GM15510 (cell line): ENCODE data around the gene CACNA1B.

Source experiments
- POLR2A ChIP-seq: IDR thresholded peaks from 3 replicates; pipeline ENCODE4 v1.6.1; 2011; ENCODE audit warnings: borderline replicate concordance; ENCODE audit not compliant: insufficient read length; ENCODE audit errors: extremely low read depth

Gene CACNA1B

DNA sequence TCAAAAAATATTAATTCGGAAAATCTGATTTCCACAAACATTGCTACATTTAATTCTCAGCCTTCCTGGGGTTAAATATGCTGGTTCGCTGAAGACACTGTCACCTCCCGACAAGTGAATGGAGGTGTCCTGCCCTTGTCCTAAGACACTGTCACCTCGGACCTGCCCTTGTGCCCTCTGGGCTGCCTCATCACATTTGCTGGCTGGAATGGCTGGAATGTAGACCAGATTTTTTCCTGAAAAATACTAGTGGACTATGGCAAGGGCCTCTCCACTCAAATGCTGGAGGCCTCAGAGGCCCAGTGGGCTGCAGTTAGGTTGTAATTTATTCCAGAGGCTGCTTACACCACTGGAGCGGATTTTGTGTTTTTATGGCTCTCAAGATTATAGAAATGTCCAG is 28.2 kb downstream of the CACNA1B start:
- TF ChIP-seq POLR2A: no peak

DNA sequence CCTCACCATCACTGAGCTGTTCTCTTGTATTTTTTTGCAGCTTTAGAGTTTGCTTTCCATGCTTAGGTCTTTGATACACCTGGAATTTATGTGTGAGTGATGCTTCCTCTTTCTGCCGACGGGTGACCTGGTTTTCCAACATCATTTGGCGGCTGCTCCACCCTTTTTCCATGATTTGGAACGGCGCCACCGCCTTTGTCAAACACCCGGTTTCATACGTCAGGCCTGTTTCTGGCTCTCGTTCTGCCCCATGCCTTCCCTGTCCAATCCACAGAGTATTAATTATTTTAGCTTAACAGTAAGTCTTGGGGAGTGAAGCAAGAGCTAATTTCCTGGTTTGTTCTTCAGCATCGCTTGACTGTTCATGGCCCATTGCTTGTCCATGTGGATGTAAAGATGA is 30.2 kb downstream of the CACNA1B start:
- no peak for TF ChIP-seq POLR2A

DNA sequence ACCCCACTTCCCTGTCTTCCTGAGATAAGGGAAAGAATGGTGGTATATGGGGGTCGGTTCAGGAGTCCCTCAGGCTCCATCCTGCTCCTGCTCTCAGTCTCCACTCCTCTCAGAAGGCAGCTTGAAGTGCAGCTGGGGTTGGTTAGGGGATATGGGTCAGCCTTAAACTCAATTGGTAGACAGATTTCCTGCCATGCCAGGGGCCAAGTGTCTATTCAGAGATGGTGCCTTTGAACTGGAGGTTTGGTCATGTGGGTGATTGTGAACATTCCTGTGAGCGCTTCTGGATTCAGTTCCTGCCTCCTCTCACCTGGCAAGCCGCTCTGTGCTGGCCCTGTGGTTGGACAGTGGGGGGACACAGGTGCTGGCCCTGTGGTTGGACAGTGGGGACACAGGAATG is 35.1 kb downstream of the CACNA1B start:
- no peak for TF ChIP-seq POLR2A

DNA sequence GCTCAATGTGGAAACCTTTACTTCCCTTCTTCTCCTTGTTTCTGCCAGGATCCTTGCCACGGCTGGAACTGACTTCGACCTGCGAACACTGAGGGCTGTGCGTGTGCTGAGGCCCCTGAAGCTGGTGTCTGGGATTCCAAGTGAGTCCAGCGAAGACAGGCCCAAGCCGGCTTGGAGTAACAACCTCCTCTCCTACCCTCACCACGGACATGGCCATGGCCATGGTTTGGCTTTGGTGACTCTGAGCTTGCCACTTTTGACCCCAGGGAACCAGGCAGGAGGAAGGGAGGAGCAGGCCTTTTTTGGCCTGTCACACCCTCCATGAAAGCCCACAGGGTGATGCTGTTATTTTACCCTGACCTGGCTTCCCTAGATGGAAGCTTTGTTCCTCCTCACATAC is 35.5 kb downstream of the CACNA1B start:
- TF ChIP-seq POLR2A: no peak

DNA sequence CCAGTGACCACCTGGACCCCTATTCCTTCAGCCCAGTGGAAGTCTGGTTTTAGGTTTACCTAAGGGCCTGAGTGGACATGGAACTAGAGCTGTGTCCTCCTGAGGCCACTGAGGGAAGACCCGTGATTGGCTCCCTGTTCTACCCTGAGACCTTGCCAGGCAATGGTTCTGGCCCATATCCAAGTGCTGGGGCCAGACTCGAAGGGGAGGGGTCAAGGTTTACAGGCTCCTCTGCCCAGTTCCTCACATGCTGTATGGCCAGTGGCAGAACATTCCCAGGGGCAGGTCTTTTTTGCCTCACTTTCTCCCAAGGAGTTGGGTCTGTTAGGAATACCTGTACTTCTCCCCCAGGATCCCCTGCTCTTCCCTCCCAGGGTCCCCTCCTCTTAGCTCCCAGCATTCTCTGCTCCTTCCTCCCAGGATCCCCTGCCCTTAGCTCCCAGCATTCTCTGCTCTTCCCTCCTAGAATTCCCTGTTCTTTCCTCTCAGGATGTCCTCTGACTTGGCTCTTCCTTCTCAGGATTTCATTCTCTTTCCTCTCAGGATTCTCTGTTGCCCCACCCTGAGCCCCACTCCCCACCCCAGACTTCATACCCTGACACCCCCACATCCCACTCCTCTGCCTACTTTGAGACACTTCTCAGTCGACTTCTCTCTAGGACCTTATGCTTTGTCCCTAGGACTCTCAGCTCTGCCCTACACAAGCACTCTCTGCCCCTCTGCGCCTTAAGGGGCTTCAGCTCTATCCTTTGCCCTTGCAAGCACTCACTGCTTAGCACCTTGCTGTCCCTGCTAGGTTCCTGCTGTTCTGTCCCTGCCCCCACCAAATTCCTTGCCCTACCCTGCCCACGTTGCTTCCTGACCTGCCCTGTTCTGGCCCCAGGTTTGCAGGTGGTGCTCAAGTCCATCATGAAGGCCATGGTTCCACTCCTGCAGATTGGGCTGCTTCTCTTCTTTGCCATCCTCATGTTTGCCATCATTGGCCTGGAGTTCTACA is 36.5 kb downstream of the CACNA1B start:
- no peak for TF ChIP-seq POLR2A

DNA sequence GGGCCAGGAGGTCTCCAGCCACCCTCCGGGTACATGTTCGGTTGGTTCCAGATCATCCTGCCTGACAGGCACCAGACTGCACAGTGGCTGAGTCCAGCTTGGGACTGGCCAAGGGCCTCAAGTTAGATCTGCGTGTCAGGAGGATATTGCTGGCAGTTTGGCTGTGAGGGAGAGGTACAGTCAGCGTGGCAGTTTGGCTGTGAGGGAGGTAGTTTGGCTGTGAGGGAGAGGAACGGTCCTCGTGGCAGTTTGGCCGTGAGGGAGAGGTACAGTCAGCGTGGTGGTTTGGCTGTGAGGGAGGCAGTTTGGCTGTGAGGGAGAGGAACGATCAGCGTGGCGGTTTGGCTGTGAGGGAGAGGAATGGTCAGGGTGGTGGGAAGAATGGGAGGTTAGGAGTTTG is 39.0 kb downstream of the CACNA1B start:
- no peak for TF ChIP-seq POLR2A

DNA sequence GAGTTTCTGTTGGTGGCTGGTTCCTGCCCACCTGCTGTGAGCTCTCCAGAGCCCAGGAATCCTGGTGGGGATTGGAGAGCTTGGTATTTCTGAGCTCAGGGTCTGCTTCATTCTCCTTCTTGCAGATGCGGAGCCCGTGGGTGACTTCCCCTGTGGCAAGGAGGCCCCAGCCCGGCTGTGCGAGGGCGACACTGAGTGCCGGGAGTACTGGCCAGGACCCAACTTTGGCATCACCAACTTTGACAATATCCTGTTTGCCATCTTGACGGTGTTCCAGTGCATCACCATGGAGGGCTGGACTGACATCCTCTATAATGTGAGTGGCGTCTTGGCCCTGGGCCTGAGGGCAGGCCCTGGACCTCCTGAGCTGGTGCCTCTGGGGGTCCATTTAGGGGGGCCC is 39.5 kb downstream of the CACNA1B start:
- no peak for TF ChIP-seq POLR2A

DNA sequence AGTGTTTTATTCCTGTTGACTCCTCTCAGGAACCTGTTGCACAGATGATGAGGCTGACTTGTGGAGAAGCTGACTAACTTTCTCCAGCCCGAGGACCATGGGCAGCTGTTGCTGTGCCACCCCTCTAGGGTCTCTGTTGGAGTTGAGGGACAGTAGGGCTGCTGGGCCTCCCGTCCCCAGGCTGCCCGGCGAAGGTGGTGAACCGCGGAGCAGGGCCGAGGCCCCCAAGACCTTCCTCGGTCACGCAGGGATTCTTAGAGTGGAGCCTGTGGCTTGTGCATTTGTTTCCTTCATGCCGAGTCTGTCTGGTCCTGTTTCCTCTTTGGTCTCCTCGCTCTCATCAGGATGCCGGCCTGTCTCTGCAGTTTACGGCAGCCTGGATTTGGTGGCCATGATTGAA is 40.2 kb downstream of the CACNA1B start:
- no peak for TF ChIP-seq POLR2A

DNA sequence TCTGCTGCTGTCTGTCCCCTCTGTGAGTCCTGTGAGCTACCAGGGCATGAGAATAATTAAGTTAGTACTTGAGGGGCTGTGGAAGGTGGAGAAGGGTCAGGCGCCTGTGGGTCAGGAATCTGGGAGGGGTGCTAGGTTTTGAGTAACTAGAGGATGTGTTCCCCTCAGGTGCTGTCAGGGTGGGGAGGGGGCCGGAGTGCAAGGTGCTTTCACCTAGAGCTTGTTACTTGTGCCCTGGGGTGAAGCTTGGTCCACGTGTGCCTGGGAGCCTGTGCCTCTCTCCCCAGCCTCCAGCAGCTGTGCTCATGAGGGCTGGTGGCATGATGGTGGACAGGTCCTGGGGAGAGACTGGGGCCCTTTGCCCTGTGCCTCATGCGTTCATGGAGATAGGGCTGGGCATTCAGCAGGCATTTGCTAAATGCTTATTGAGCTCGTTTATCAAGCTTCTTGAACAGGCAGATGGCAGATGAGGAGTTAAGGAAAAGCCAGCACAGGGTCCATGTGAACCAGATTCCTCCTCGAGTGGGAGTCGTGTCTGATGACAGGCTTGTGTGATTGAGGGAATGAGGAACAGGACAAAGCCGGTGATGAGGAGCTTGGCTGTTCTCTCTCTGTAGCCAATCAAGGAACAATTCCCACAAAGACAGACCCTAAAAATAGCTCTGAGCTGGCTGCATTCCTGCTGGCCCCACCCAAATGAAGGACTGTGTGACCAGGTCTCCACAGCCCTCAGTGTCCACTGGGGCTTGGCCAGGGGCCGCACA is 40.9 kb downstream of the CACNA1B start:
- TF ChIP-seq POLR2A: no peak

DNA sequence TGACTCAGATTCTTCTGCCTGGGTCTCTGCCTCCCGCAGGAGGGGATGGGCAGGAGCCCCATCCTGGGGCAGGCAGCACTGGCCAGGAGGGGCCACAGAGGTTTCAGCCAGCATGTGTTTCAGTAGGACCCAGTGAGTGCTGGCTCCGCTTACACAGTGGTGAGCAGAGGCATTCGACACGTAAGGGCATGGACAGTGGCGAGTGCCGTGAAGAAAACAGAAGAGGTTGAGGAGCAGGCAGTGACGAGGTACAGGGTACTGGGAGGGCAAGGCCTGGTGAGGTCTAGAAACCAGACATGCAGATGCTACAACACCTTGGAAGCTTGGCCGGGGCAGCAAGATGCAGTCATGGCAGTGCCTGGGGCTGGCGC is 41.5 kb downstream of the CACNA1B start:
- no peak for TF ChIP-seq POLR2A

DNA sequence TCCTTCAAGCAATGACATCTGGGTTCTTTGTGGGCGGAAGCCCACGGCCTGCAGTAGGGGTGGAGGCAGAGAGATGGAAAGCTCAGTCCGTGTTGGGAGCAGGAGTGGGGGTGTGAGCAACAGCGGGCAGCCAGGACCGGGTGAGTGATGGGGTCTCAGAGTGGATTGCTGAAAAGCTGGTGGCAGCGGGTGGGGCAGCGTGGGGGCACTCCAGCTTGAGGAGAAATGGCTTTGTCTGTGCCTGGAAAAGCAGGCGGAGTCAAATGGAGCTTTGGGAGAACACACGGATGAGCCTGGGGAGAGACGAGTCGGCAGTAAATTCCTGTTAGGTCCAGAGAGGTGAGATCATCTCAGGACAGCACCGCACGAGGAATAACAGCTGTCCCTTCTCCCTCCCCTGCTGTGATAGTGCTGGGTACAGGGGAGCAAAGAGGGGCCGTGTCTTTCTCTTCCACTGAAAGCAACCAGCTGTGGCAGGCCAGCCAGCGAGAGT is 42.1 kb downstream of the CACNA1B start:
- no peak for TF ChIP-seq POLR2A

DNA sequence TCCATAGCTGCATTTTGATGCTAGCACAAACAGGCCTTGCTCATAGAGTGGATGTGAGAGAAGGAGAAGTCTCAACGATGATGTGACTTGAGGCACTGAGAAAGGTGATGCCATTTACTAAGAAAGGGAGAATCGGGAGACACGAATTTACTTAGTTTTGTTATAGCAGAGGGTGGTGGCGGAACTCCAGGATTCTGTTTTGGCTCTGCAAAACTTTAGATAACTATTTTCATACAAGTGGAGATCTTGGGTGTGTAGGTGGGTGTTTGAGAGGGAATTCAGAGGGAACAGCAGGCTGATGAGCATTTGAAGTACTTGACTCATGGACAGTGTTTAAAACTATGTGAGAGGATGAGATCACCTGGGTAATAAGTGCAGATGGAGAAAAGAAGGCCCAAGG is 43.2 kb downstream of the CACNA1B start:
- no peak for TF ChIP-seq POLR2A

DNA sequence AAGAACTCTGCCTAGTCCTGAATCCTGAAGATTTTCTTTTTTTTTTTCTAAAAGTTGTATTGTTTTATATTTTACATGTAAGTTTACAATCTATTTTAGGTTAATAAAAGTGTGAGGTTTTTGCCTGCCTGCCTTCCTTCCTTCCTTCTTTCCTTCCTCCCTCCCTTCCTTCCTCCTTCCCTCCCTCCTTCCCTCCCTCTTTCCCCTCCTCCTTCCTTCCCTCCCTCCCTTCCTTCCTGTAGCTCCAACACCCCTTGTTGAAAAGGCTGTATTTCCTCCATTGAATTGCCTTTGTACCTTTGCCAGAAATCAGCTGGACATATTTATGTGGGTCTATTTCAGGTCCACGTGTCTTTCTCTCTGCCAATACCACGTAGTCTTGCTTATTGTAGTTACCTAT is 46.6 kb downstream of the CACNA1B start:
- TF ChIP-seq POLR2A: no peak

DNA sequence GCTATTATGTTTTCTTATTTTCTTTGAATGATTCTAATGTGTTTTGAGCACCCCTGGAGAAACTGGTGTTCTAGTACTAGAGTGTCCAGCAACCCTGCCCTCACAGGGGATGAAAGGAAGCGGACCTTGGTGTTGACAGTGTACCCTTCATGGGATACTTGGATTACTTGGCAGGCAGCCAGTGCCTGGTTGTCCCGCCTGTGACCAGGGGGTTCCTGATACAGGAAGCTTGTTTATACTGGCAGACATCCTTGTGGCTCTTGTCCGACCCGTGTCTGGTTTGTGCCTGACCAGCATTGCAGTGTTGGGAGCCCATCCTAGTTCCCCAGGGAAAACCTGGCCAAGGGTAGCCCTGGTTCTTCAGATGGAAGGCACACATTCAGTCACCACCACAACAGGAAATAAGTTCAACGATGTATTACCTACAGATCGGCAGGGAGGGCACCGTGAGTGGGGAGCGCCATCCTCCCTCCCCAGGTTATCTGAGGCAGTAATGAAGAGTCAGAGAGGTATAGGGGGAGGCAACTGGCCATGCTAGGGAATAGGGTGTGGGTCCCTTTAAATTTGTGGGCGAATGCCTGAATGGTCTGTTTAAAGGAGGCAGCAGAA is 47.3 kb downstream of the CACNA1B start:
- TF ChIP-seq POLR2A: no peak

DNA sequence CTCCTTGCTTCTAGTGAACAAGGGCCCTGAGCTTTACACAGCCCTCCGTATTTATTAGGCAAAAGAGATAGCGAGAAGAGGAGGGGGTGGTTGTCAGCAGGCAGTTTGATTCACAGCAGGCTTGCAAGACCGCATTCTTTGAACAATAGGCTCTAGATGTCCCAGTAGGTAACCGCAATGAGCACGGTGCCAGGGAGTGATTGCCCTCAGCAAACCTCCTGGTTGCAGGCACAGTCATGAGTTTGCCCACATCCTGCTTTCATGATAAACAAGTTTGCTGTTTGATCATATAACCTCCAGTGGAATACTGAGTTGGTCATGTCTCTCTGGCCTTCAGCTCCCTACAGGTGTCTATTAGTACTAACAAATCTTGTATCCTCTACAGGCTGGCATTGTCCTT is 66.1 kb downstream of the CACNA1B start:
- TF ChIP-seq POLR2A: no peak
